IMR-90 (cell line): ENCODE data around the gene SOX12. TPM values are rescaled to one million over a fixed set of nuclear protein-coding genes. Genes with fewer than 3 reads are reported as not detected.

ENCODE experiments used
- ATAC-seq: fragments of 200-7000 bp; cut with Tn5 transposase; 2 replicates; pipeline ENCODE4 v1.9.1; 2020; ENCODE audit warnings: low read depth, mild to moderate bottlenecking, moderate library complexity
- BruUV-seq: library from RNA; stranded (reverse); fragments of 400-500 nt; replicated peaks from 2 replicates; lab custom pipeline; 2021; lab: Mats Ljungman, UMichigan
- CTCF ChIA-PET: fragments of 300-600 bp; formaldehyde crosslinking; extraction: SDS; loops from one replicate; lab custom pipeline; 2021; ENCODE audit warnings: antibody characterized with exemption; lab: Yijun Ruan, JAX
- POLR2A ChIA-PET: fragments of 300-600 bp; sonication (Branson Sonifier 250); formaldehyde crosslinking; loops from one replicate; lab custom pipeline; 2022; ENCODE audit warnings: antibody characterized with exemption; ENCODE audit not compliant: unreplicated experiment; lab: Charles Lee
- DNase-seq: peaks from one replicate; pipeline ENCODE4 v3.0.0; 2013
- H2AFZ ChIP-seq: replicated peaks from 2 replicates; pipeline ENCODE3; 2013; ENCODE audit warnings: low read length, mild to moderate bottlenecking; ENCODE audit not compliant: poor library complexity
- H2AK5ac ChIP-seq: 2 replicates; pipeline ENCODE4 v1.6.1; 2013; ENCODE audit warnings: low read depth, low read length, inconsistent platforms
- H2AK9ac ChIP-seq: replicated peaks from 2 replicates; pipeline ENCODE3; 2013; ENCODE audit warnings: mild to moderate bottlenecking, low read depth, low read length, moderate library complexity; ENCODE audit not compliant: poor library complexity
- H2BK120ac ChIP-seq: 2 replicates; pipeline ENCODE4 v1.6.1; 2013; ENCODE audit warnings: low read depth, low read length, inconsistent platforms
- H2BK15ac ChIP-seq: 3 replicates; pipeline ENCODE4 v1.6.1; 2013; ENCODE audit warnings: low read depth, low read length, inconsistent platforms
- H2BK20ac ChIP-seq: 2 replicates; pipeline ENCODE4 v1.6.1; 2013; ENCODE audit warnings: low read depth, mild to moderate bottlenecking, inconsistent platforms, low read length, moderate library complexity
- H2BK5ac ChIP-seq: 2 replicates; pipeline ENCODE4 v1.6.1; 2013; ENCODE audit warnings: mild to moderate bottlenecking, low read depth, low read length, inconsistent platforms; ENCODE audit not compliant: poor library complexity, severe bottlenecking
- H3K14ac ChIP-seq: replicated peaks from 2 replicates; pipeline ENCODE4 v1.6.1; 2013; ENCODE audit warnings: low read depth, low read length, inconsistent platforms
- H3K18ac ChIP-seq: 2 replicates; pipeline ENCODE4 v1.6.1; 2013; ENCODE audit warnings: low read depth, low read length, control low read depth
- H3K23ac ChIP-seq: 2 replicates; pipeline ENCODE4 v1.6.1; 2013; ENCODE audit warnings: low read depth, low read length, inconsistent platforms
- H3K27ac ChIP-seq: 2 replicates; pipeline ENCODE4 v1.5.1; 2013; ENCODE audit warnings: mild to moderate bottlenecking, control low read depth, low read length; ENCODE audit not compliant: insufficient read depth
- H3K27me3 ChIP-seq: 2 replicates; pipeline ENCODE4 v1.6.1; 2013; ENCODE audit warnings: low read length; ENCODE audit not compliant: control insufficient read depth, insufficient read depth
- H3K36me3 ChIP-seq: 2 replicates; pipeline ENCODE4 v1.6.1; 2013; ENCODE audit warnings: low read length, mixed read lengths; ENCODE audit not compliant: control insufficient read depth, insufficient read depth
- H3K4ac ChIP-seq: 2 replicates; pipeline ENCODE4 v1.6.1; 2013; ENCODE audit warnings: low read depth, low read length, inconsistent platforms
- H3K4me1 ChIP-seq: 2 replicates; pipeline ENCODE4 v1.6.1; 2013; ENCODE audit warnings: low read length, mixed read lengths; ENCODE audit not compliant: control insufficient read depth, insufficient read depth
- H3K4me2 ChIP-seq: 2 replicates; pipeline ENCODE4 v1.6.1; 2013; ENCODE audit warnings: low read depth, mild to moderate bottlenecking, control low read depth, low read length, moderate library complexity
- H3K4me3 ChIP-seq: 2 replicates; pipeline ENCODE4 v1.5.1; 2013; ENCODE audit warnings: low read depth, mild to moderate bottlenecking, control low read depth, low read length, moderate library complexity; ENCODE audit not compliant: insufficient read depth
- H3K56ac ChIP-seq: 2 replicates; pipeline ENCODE4 v1.6.1; 2013; ENCODE audit warnings: low read length, inconsistent platforms; ENCODE audit not compliant: insufficient read depth; ENCODE audit errors: extremely low read depth
- H3K79me1 ChIP-seq, 2 experiments: 2 replicates each; pipeline ENCODE4 v1.6.1; 2013; ENCODE audit warnings: low read length in 2 of 2, inconsistent platforms in 1 of 2, low read depth in 1 of 2
- H3K9ac ChIP-seq: 2 replicates; pipeline ENCODE4 v1.6.1; 2013; ENCODE audit warnings: low read depth, low read length, control low read depth
- H3K9me1 ChIP-seq: 2 replicates; pipeline ENCODE4 v1.6.1; 2013; ENCODE audit warnings: low read length, inconsistent platforms; ENCODE audit not compliant: insufficient read depth
- H3K9me3 ChIP-seq: 2 replicates; pipeline ENCODE4 v1.6.1; 2013; ENCODE audit warnings: low read length; ENCODE audit not compliant: control insufficient read depth, insufficient read depth
- H4K20me1 ChIP-seq: 2 replicates; pipeline ENCODE4 v1.6.1; 2013; ENCODE audit warnings: low read length, inconsistent platforms; ENCODE audit not compliant: insufficient read depth
- H4K5ac ChIP-seq: 2 replicates; pipeline ENCODE4 v1.6.1; 2013; ENCODE audit warnings: mild to moderate bottlenecking, low read depth, low read length, control low read depth
- H4K8ac ChIP-seq, 2 experiments: 2 replicates each; pipeline ENCODE4 v1.6.1; 2013; ENCODE audit warnings: low read depth in 2 of 2, low read length in 2 of 2, control low read depth in 1 of 2, inconsistent platforms in 1 of 2
- H4K91ac ChIP-seq: 2 replicates; pipeline ENCODE4 v1.6.1; 2013; ENCODE audit warnings: low read depth, low read length, inconsistent platforms; ENCODE audit not compliant: insufficient read depth
- BHLHE40 ChIP-seq: fragments of 150-350 bp; IDR thresholded peaks from 2 replicates; pipeline ENCODE4 v1.6.1; 2016; ENCODE audit warnings: mild to moderate bottlenecking, low read depth, low read length
- CEBPB ChIP-seq: IDR thresholded peaks from 2 replicates; pipeline ENCODE4 v1.6.1; 2012; ENCODE audit warnings: low read depth, low read length, improper control_type of control experiment
- FOS ChIP-seq: fragments of 150-350 bp; IDR thresholded peaks from 2 replicates; pipeline ENCODE4 v1.6.1; 2016; ENCODE audit warnings: low read depth, low read length
- MAFK ChIP-seq: IDR thresholded peaks from 2 replicates; pipeline ENCODE4 v1.6.1; 2012; ENCODE audit warnings: low read depth, low read length, improper control_type of control experiment
- MAZ ChIP-seq: IDR thresholded peaks from 2 replicates; pipeline ENCODE4 v1.6.1; 2012; ENCODE audit warnings: low read depth, mild to moderate bottlenecking, low read length, improper control_type of control experiment, moderate library complexity, borderline replicate concordance
- MXI1 ChIP-seq: IDR thresholded peaks from 2 replicates; pipeline ENCODE4 v1.6.1; 2012; ENCODE audit warnings: low read depth, mild to moderate bottlenecking, low read length, moderate library complexity, borderline replicate concordance
- NFE2L2 ChIP-seq: fragments of 150-350 bp; IDR thresholded peaks from 2 replicates; pipeline ENCODE4 v1.6.1; 2016; ENCODE audit warnings: low read depth, mild to moderate bottlenecking, low read length
- POLR2A ChIP-seq: IDR thresholded peaks from 2 replicates; pipeline ENCODE4 v1.6.1; 2012; ENCODE audit warnings: mild to moderate bottlenecking, low read depth, low read length
- RAD21 ChIP-seq: IDR thresholded peaks from 2 replicates; pipeline ENCODE4 v1.6.1; 2012; ENCODE audit warnings: low read length, improper control_type of control experiment
- RCOR1 ChIP-seq: IDR thresholded peaks from 2 replicates; pipeline ENCODE4 v1.6.1; 2012; ENCODE audit warnings: mild to moderate bottlenecking, low read length, improper control_type of control experiment; ENCODE audit not compliant: insufficient replicate concordance
- RFX5 ChIP-seq: IDR thresholded peaks from 2 replicates; pipeline ENCODE4 v1.8.0; 2012; ENCODE audit warnings: low read depth, mild to moderate bottlenecking, low read length, moderate library complexity
- SMC3 ChIP-seq: fragments of 150-350 bp; IDR thresholded peaks from 2 replicates; pipeline ENCODE4 v1.6.1; 2016; ENCODE audit warnings: low read depth, mild to moderate bottlenecking, antibody characterized with exemption, low read length, moderate library complexity
- WGBS, 2 experiments: methylation state at CpG; one replicate each; pipeline versions ENCODE4 v1.1.5 to v1.1.7; 2013; ENCODE audit warnings: missing lambda C conversion rate in 2 of 2; ENCODE audit not compliant: insufficient read length in 1 of 2; ENCODE audit errors: extremely low coverage in 2 of 2; 5-methylcytosine and 5-hydroxymethylcytosine counted together
- dilution Hi-C: fragments of 300-500 bp; cut with HindIII; formaldehyde crosslinking; loops from one replicate; pipeline ENCODE4 v1.14.3; 2018; ENCODE audit warnings: low sequenced_read_pairs; ENCODE audit not compliant: unreplicated experiment
- in situ Hi-C: fragments of 300-500 bp; cut with MboI; formaldehyde crosslinking; loops from 3 replicates; pipeline ENCODE4 v1.14.3; 2019; ENCODE audit warnings: low sequenced_read_pairs, inconsistent platforms, mixed read lengths
- intact Hi-C: fragments of 100-400 bp; cut with micrococcal nuclease; formaldehyde crosslinking; loops from 2 replicates; pipeline ENCODE4 v1.10.0; 2022
- polyA plus RNA-seq, 3 experiments: library from polyadenylated mRNA; depleted of rRNA; stranded (reverse); fragments of >200 nt; gene quantifications; 2 replicates each; pipeline ENCODE4 v1.2.3, GENCODE V29; 2012; ENCODE audit warnings: low replicate concordance in 1 of 3
- total RNA-seq: library from RNA; depleted of rRNA; stranded (reverse); fragments of >200 nt; gene quantifications from 2 replicates; pipeline ENCODE4 v1.2.3, GENCODE V29; 2012
- TF ChIP-seq, protein P1 (sequence below): fragments of 150-350 bp; IDR thresholded peaks from 2 replicates; pipeline ENCODE4 v1.6.1; 2017; ENCODE audit warnings: mild to moderate bottlenecking, antibody characterized with exemption, low read length, low read depth
- TF ChIP-seq, protein P2 (sequence below): conservative IDR thresholded peaks from 2 replicates; pipeline ENCODE4 v1.5.1; 2012; ENCODE audit warnings: mild to moderate bottlenecking, low read depth, low read length, improper control_type of control experiment

The SOX12 gene
- total and polyA plus RNA-seq, 2 of the 4 experiments (the other 2 are of a cell fraction): 1.1 to 6.2 TPM

DNA sequence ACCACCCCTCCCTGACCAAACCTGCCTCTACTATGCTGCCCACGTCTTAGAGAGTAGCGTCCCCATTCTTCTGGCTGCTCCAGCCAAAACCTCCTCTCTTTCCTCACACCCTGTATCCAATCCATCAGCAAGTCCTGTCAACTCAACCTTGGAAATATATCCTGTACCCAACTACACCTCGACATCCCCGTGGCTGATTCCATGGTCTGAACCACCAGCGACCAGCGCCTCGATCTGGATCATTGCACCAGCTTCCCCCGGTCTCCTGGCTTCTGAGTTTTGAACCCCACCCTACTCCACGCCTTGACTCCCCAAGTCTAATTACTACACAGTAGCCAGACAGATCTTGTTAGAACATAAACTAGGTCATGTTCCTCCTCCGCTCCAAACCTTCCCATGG, 31.4 kb downstream of the SOX12 start:
- no peaks in the 10 kb centered on the region for H4K20me1 ChIP-seq
- dilution Hi-C loops: no loop called here

More for the DNA sequence above, 31.4 kb downstream of the SOX12 start:
- Histone ChIP-seq H3K4ac (no peak overlapping the region), H3K14ac (no peak overlapping the region), H2AFZ (no peak overlapping the region), H3K23ac (no peak overlapping the region), H2BK120ac (no peak overlapping the region), H3K27ac (no peak overlapping the region), H2BK20ac (no peak overlapping the region), H3K9me3 (no peaks in the 10 kb centered on the region), H3K56ac (no peak overlapping the region), H2BK15ac (no peak overlapping the region), H3K27me3 (no peaks in the 10 kb centered on the region), H3K36me3 (peaks cover 6% of the 10 kb centered on the region; the same call in 1 of the 2 replicates), H4K5ac (no peak overlapping the region), H3K9me1 (no peaks in the 10 kb centered on the region; the same call in 1 of the 2 replicates), H4K8ac (no peak overlapping the region), H3K79me1 (0 out of 4 replicates have a peak, but pooled peaks cover 0 to 3% of the 10 kb centered on the region in 2 experiments), H3K4me2 (no peak overlapping the region), H3K4me3 (no peak overlapping the region), H3K4me1 (peaks cover 13% of the 10 kb centered on the region), H2AK5ac (no peak overlapping the region), H3K18ac (no peak overlapping the region), H4K91ac (no peak overlapping the region), H3K9ac (no peak overlapping the region), H2BK5ac (no peak overlapping the region), H2AK9ac (no peak overlapping the region)
- POLR2A ChIA-PET: no interaction called here
- 87% methylated on average over 9 of the region's 10 CpGs; no CpG with 5 or more reads in 1 of the 2 experiments for WGBS, 2 experiments
- BruUV-seq: no TSS peak
- ATAC-seq (no peak), DNase-seq (no peak)
- TF ChIP-seq MAFK: no peak
- TF ChIP-seq BHLHE40: no peak
- no peak for TF ChIP-seq POLR2A
- no peak for TF ChIP-seq MAZ
- TF ChIP-seq NFE2L2: no peak
- TF ChIP-seq FOS: no peak
- TF ChIP-seq RAD21: no peak
- TF ChIP-seq, protein P1, sequence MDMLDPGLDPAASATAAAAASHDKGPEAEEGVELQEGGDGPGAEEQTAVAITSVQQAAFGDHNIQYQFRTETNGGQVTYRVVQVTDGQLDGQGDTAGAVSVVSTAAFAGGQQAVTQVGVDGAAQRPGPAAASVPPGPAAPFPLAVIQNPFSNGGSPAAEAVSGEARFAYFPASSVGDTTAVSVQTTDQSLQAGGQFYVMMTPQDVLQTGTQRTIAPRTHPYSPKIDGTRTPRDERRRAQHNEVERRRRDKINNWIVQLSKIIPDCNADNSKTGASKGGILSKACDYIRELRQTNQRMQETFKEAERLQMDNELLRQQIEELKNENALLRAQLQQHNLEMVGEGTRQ: no peak
- no peak for TF ChIP-seq RFX5
- TF ChIP-seq RCOR1: no peak
- TF ChIP-seq, protein P2, sequence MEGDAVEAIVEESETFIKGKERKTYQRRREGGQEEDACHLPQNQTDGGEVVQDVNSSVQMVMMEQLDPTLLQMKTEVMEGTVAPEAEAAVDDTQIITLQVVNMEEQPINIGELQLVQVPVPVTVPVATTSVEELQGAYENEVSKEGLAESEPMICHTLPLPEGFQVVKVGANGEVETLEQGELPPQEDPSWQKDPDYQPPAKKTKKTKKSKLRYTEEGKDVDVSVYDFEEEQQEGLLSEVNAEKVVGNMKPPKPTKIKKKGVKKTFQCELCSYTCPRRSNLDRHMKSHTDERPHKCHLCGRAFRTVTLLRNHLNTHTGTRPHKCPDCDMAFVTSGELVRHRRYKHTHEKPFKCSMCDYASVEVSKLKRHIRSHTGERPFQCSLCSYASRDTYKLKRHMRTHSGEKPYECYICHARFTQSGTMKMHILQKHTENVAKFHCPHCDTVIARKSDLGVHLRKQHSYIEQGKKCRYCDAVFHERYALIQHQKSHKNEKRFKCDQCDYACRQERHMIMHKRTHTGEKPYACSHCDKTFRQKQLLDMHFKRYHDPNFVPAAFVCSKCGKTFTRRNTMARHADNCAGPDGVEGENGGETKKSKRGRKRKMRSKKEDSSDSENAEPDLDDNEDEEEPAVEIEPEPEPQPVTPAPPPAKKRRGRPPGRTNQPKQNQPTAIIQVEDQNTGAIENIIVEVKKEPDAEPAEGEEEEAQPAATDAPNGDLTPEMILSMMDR: no peak
- TF ChIP-seq MXI1: no peak
- no peak for TF ChIP-seq CEBPB
- no peak for TF ChIP-seq SMC3
- in situ Hi-C loops (loop anchor here (10.0 kb wide), 2 partner anchors 298 to 378 kb away; partner anchors contain the start of gene SRXN1), intact Hi-C loops (no loop called here)
- CTCF ChIA-PET: interaction anchor here (1.3 kb wide), 1 partner anchor 289 kb away, joined by 3 read pairs; no protein-coding TSS in a partner anchor
